ENCODE measurements around the gene PLXNA1. TPM values are rescaled to one million over a fixed set of nuclear protein-coding genes. Genes with fewer than 3 reads are reported as not detected.

PLXNA1 gene
- total RNA-seq, 3 donors from 2014 or later (not counting 1 experiment from before 2014, with no cell fraction given), result 2.5 to 4.3 (median 2.8) TPM

- no peaks in the 10 kb centered on the region for H3K36me3 Mint-ChIP-seq
- no peak overlapping the region for H3K27ac Mint-ChIP-seq
- no peaks in the 10 kb centered on the region for H3K4me1 Mint-ChIP-seq
- H3K9me3 Mint-ChIP-seq, result no peaks in the 10 kb centered on the region
- no peaks in the 10 kb centered on the region for H3K36me3 ChIP-seq (ENCODE audit: control insufficient read depth, insufficient read depth, low read length)
- DNase-seq (no peak), ATAC-seq (no peak)
- H3K27me3 Mint-ChIP-seq (ENCODE audit: low read depth in 2 of 2), result no peaks in the 10 kb centered on the region
- intact Hi-C loops (cut with micrococcal nuclease), result no loop called here
- no peaks in the 10 kb centered on the region for H3K9me3 ChIP-seq (ENCODE audit: control insufficient read depth, insufficient read depth, low read length)
- WGBS (ENCODE audit: insufficient coverage), result 90% methylated on average over 7 of the region's 8 CpGs
- no peaks in the 10 kb centered on the region for H3K4me1 ChIP-seq (ENCODE audit: control insufficient read depth, insufficient read depth, low read length)
- TF ChIP-seq CTCF (IDR thresholded peaks at IDR 0.05), result no peak
- no peak overlapping the region for H3K4me3 Mint-ChIP-seq
- H3K27me3 ChIP-seq (ENCODE audit: control insufficient read depth, insufficient read depth, low read length), result no peaks in the 10 kb centered on the region
- H3K27ac ChIP-seq (ENCODE audit: low read length), result no peak overlapping the region
- H3K4me3 ChIP-seq (ENCODE audit: low read length), result no peak overlapping the region
These were observed 26.6 kb upstream of the PLXNA1 start for GRCh38 chr3:126956361-126956760.

DNA sequence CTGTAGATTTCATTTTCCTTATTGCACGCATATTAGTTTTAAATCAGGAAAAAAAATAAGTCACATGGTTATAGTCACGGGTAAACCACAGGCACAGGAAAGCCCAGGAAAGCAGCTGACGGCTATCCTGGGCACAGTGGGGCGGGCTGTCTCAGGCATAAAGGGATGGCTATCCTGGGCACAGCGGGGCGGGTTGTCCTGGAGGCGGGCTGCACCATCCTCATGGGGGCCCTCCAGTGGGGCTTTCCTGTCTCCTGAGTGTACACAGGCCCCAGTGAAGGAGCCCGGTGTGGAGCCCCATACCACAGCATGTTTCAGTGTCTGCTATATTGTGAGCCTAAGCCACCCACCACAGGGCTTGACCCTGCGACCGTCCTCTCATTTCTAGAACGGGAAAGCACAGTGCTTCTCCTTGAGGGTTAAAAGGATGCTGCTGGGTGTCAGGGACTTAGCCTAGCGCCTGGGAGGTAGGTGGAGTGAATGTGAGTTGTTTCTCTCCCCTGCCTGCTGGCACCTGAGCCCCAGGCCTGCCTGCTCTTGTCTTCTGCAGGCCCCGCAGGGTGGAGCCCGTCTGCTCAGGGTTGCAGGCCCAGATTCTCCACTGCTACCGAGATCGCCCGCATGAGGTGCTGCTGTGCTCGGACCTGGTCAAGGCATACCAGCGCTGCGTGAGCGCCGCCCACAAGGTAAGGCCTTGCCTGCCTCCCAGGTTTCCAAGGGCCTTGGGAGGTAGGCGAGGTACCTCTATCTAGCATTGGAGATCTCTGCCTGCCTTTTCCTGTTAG, 25.9 kb upstream of the PLXNA1 start:
- no peak for DNase-seq
- Mint-ChIP-seq H3K27me3 (ENCODE audit: low read depth in 2 of 2) (no peaks in the 10 kb centered on the region), H3K4me1 (no peaks in the 10 kb centered on the region), H3K36me3 (no peaks in the 10 kb centered on the region), H3K9me3 (no peaks in the 10 kb centered on the region), H3K27ac (no peak overlapping the region), H3K4me3 (no peak overlapping the region)
- Histone ChIP-seq H3K4me3 (ENCODE audit: low read length) (no peak overlapping the region), H3K27me3 (ENCODE audit: control insufficient read depth, insufficient read depth, low read length) (no peaks in the 10 kb centered on the region), H3K9me3 (ENCODE audit: control insufficient read depth, insufficient read depth, low read length) (no peaks in the 10 kb centered on the region), H3K36me3 (ENCODE audit: control insufficient read depth, insufficient read depth, low read length) (no peaks in the 10 kb centered on the region), H3K27ac (ENCODE audit: low read length) (no peak overlapping the region), H3K4me1 (ENCODE audit: control insufficient read depth, insufficient read depth, low read length) (no peaks in the 10 kb centered on the region)
- intact Hi-C loops (cut with micrococcal nuclease), result no loop called here
- no peak for TF ChIP-seq CTCF (IDR thresholded peaks at IDR 0.05)
- WGBS (ENCODE audit: insufficient coverage), result 89% methylated on average over 23 of the region's 23 CpGs
- ATAC-seq, result no peak

DNA sequence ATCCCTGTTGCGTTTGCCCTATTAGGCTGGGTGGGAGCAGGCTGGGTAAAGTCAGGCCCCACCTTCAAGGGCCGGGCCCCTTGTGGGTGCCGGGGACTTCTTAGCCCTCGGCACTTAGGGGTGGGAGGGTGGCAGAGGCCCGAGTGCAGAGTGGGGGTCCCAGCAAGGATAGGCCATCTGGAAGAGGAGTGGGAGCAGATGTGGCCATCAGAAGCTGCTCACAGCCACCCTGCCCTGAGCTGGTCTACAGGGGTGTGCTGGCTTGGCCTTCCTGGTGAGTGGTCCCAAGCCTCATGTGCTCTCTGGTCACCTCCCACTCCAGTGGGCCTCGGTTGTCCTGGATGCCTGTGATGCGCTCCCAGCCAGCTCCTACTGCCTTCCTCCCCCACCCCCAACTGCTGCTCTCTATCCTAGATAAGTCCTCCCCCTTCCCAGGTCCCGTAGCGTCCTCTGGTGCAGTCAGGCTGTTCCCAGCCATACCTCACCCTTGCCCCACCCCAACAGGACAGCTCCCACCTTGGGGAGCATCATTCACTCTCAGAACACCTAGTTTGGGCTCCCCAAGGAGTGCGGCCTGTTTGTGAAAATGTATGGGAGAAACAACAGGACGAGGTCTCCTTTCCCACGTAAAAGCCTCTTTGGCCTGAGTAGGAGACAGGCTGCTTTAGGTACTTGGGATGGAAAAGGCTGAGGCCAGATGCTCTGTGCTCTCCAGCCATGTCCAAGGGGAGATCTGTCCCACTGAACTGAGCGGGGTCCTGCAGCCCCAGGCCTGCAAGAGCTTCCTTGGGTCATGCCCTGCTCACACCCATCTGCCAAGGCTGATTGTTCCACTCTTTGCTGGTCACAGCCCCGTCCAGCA, 24.9 kb upstream of the PLXNA1 start:
- Histone ChIP-seq H3K27ac (ENCODE audit: low read length) (no peak overlapping the region), H3K27me3 (ENCODE audit: control insufficient read depth, insufficient read depth, low read length) (no peaks in the 10 kb centered on the region), H3K9me3 (ENCODE audit: control insufficient read depth, insufficient read depth, low read length) (no peaks in the 10 kb centered on the region), H3K4me1 (ENCODE audit: control insufficient read depth, insufficient read depth, low read length) (no peaks in the 10 kb centered on the region), H3K4me3 (ENCODE audit: low read length) (no peak overlapping the region), H3K36me3 (ENCODE audit: control insufficient read depth, insufficient read depth, low read length) (no peaks in the 10 kb centered on the region)
- Mint-ChIP-seq H3K9me3 (no peaks in the 10 kb centered on the region), H3K36me3 (no peaks in the 10 kb centered on the region), H3K4me1 (no peaks in the 10 kb centered on the region), H3K27me3 (ENCODE audit: low read depth in 2 of 2) (no peaks in the 10 kb centered on the region), H3K27ac (no peak overlapping the region), H3K4me3 (no peak overlapping the region)
- intact Hi-C loops (cut with micrococcal nuclease), result no loop called here
- no peak for ATAC-seq
- no peak for TF ChIP-seq CTCF (IDR thresholded peaks at IDR 0.05)
- WGBS (ENCODE audit: insufficient coverage), result 95% methylated on average over 14 of the region's 14 CpGs
- DNase-seq, result no peak
